ENCODE data around the gene C1QTNF3.

DNA sequence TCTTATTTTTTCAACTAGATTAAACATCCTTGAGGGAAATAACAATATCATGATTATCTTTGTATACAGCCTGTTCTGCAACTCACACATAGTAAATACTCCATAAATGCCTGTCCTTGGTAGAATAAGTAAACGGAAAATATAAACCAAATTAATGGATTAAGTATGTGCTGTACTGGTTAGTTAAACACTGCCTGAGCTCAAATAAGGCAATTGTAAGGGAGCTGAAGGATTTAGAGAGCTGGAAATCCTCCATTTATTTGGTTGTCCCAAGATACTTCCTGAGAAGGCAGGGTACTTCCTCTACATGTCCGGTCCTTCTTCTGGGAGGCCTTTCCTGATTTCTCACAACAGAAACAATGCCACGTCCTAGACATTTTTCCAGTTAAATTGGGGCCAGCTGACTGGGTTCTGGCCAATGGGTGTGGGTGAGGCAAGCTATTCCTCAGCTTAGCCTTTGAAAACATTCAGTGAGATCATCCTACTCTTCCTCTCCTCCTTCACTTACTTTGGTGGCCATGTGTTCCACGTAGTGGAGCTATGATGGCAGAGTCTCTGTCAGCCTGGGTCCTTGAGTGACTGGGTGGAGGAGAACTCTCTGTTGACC, 8.5 kb upstream of the C1QTNF3 start:
- TF ChIP-seq CTCF (IDR thresholded peaks at IDR 0.05): no peak
- TF ChIP-seq POLR2A (IDR thresholded peaks at IDR 0.05): no peak
